Activated T-cell treated with anti-CD3 and anti-CD28 coated beads, Interleukin-2, amount 50 U/mL, for 72 hours (primary cell): ENCODE data around the gene SYTL4. TPM values are rescaled to one million over a fixed set of nuclear protein-coding genes. Genes with fewer than 3 reads are reported as not detected.
A peak's percentile ranks its signal among the peaks of the same experiment; 100 is the strongest.

Experiments used
- ATAC-seq, 2 donors: fragments of 150-1000 bp; cut with Tn5 transposase; replicated peaks in 1 of 2; 2 replicates each; pipeline ENCODE4 v1.10.0; 2021; ENCODE audit warnings: moderate library complexity in 2 of 2, mild to moderate bottlenecking in 1 of 2
- DNase-seq, 2 donors: peaks; one replicate each; pipeline ENCODE4 v3.0.0; 2021 to 2022; ENCODE audit warnings: mixed read lengths in 1 of 2
- H3K27ac Mint-ChIP-seq: one replicate; pipeline ENCODE4 v1.8.0; 2022; ENCODE audit warnings: mild to moderate bottlenecking, moderate library complexity, mixed read lengths
- H3K27me3 Mint-ChIP-seq: one replicate; pipeline ENCODE4 v1.8.0; 2022; ENCODE audit warnings: low read depth, mixed read lengths
- H3K36me3 Mint-ChIP-seq, 2 donors: one replicate each; pipeline ENCODE4 v1.8.0; 2022; ENCODE audit warnings: mixed read lengths in 2 of 2, mild to moderate bottlenecking in 1 of 2; ENCODE audit not compliant: insufficient read depth in 2 of 2
- H3K4me1 Mint-ChIP-seq: one replicate; pipeline ENCODE4 v1.8.0; 2022; ENCODE audit warnings: low read depth, mixed read lengths
- H3K4me3 Mint-ChIP-seq, 2 donors: one replicate each; pipeline ENCODE4 v1.8.0; 2022; ENCODE audit warnings: mild to moderate bottlenecking in 2 of 2, mixed read lengths in 2 of 2, moderate library complexity in 2 of 2
- H3K9me3 Mint-ChIP-seq, 2 donors: one replicate each; pipeline ENCODE4 v1.8.0; 2022; ENCODE audit warnings: mixed read lengths in 2 of 2
- total RNA-seq, 2 donors: library from RNA; stranded (reverse); gene quantifications; one replicate each; pipeline ENCODE4 v1.2.3, GENCODE V29; 2022

The SYTL4 gene
- total RNA-seq, 2 donors from 2014 or later: not detected

DNA sequence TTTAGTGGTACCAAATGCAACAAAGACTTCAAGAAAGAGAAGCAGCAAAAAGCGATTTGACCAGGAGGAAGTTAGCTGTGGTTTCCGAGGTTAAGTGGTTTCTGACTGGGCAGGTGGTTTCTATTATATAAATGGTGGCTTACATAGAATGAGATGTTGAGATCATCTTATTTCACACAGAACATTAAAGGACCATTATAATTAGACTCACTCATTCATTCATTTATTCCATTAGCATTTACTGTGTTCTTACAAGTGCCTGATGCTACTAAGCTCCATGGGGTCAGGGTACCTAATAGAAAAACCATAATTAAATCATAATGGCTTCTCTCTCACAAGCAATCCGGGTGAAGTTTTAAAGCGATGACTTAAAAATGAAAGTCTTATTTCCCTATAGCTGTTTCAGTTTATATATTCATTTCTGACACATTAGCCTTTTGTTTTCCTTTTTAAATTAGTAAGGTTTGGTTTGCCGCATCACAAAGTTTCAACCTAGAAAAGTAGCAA, 105.9 kb downstream of the SYTL4 start:
- no peak overlapping the region for H3K4me3 Mint-ChIP-seq
- DNase-seq (peak; percentile 6 to 18), ATAC-seq (peak; percentile 43 to 69)
- H3K27ac Mint-ChIP-seq: peak overlapping the region; percentile 10
- H3K27me3 Mint-ChIP-seq: peaks cover 43% of the 10 kb centered on the region
- no peaks in the 10 kb centered on the region for H3K36me3 Mint-ChIP-seq
- peaks cover 10% of the 10 kb centered on the region for H3K4me1 Mint-ChIP-seq
- no peaks in the 10 kb centered on the region for H3K9me3 Mint-ChIP-seq

Other genes with a start within 250 kb of the SYTL4 start
- not detected for gene TNMD, start 147.2 kb downstream of the SYTL4 start, total RNA-seq
- under 1 TPM in 1 of 2 donors, not detected in 1; 0.43 TPM for gene TSPAN6, start 95.3 kb downstream of the SYTL4 start, total RNA-seq
- gene SRPX2, start 87.9 kb downstream of the SYTL4 start, total RNA-seq: not detected
- 10 to 100 TPM; 32.8 to 33.0 TPM for gene CSTF2, start 88.3 kb upstream of the SYTL4 start, total RNA-seq
- not detected for gene NOX1, start 142.2 kb upstream of the SYTL4 start, total RNA-seq
- gene XKRX, start 196.8 kb upstream of the SYTL4 start, total RNA-seq: 1 to 10 TPM; 1.8 to 2.3 TPM
- not detected for gene ARL13A, start 237.6 kb upstream of the SYTL4 start, total RNA-seq